ENCODE results near the gene PUM2. TPM values are rescaled to one million over a fixed set of nuclear protein-coding genes. Genes with fewer than 3 reads are reported as not detected.

Gene PUM2
- total and polyA plus RNA-seq, 2 of the 13 experiments (the other 11 are each of a cell fraction or from before 2014, with no cell fraction given) = 69.6 to 69.8 TPM

- peak; percentile 53 to 81; a peak in 2 of 4 replicates for TF ChIP-seq HMGXB4 (CRISPR knock-in tag; IDR thresholded peaks at IDR 0.05; ENCODE audit: borderline replicate concordance in 1 of 2, low read depth in 1 of 2)
- 0 out of 2 replicates have a peak, but pooled peaks have one; percentile 23 for TF ChIP-seq ZNF24 (IDR thresholded peaks at IDR 0.05)
- no peak for TF ChIP-seq TBP (CRISPR knock-in tag; IDR thresholded peaks at IDR 0.05)
- no peak for TF ChIP-seq ZNF644 (CRISPR knock-in tag; IDR thresholded peaks at IDR 0.05; ENCODE audit: low read depth)
- TF ChIP-seq NR2F6 (IDR thresholded peaks at IDR 0.05) = no peak
- 0 out of 2 replicates have a peak, but pooled peaks have one; percentile 27 for TF ChIP-seq NR2F6 (CRISPR knock-in tag; IDR thresholded peaks at IDR 0.05)
- TF ChIP-seq ERF (CRISPR knock-in tag; IDR thresholded peaks at IDR 0.05) = peak; percentile 31; the same call in 1 of the 2 replicates
- no peak for TF ChIP-seq NR2F1 (CRISPR knock-in tag; IDR thresholded peaks at IDR 0.05)
- TF ChIP-seq MXI1 (IDR thresholded peaks at IDR 0.05; ENCODE audit: borderline replicate concordance, low read depth, low read length) = peak; percentile 38; the same call in 1 of the 3 replicates
- peak; percentile 81 for TF ChIP-seq STAG1 (CRISPR knock-in tag; IDR thresholded peaks at IDR 0.05)
- TF ChIP-seq SP1 (IDR thresholded peaks at IDR 0.05) = no peak
- TF ChIP-seq SP1 (CRISPR knock-in tag; IDR thresholded peaks at IDR 0.05) = no peak
- TF ChIP-seq MBD4 (IDR thresholded peaks at IDR 0.05; ENCODE audit: borderline replicate concordance, low read length) = peak; percentile 19; the same call in 1 of the 2 replicates
- 0 out of 2 replicates have a peak, but pooled peaks have one; percentile 38 for TF ChIP-seq IKZF5 (CRISPR knock-in tag; IDR thresholded peaks at IDR 0.05)
- no peak for TF ChIP-seq AGO2 (optimal IDR thresholded peaks at IDR 0.05; ENCODE audit: low read depth, low read length)
- peak; percentile 38; the same call in 1 of the 2 replicates for TF ChIP-seq FOXA3 (CRISPR knock-in tag; IDR thresholded peaks at IDR 0.05)
- 0 out of 2 replicates have a peak, but pooled peaks have one; percentile 34 for TF ChIP-seq DMAP1 (CRISPR knock-in tag; IDR thresholded peaks at IDR 0.05)
- TF ChIP-seq FOXA1 (IDR thresholded peaks at IDR 0.05) = no peak
- TF ChIP-seq FOXA1 (CRISPR knock-in tag; IDR thresholded peaks at IDR 0.05) = peak; percentile 5; the same call in 1 of the 2 replicates
- peak; percentile 73 for TF ChIP-seq RAD21 (CRISPR knock-in tag; IDR thresholded peaks at IDR 0.05)
Observed at GRCh38 chr2:20291106-20291564, 59.5 kb downstream of the PUM2 start (continued).
